HG03175 (cell line): ENCODE results near the gene L3MBTL3.
"Not testable (repeated sequence)": the region's sequence is repeated elsewhere in the genome, so short reads cannot be mapped to it uniquely, and the experiment has no call there.

Experiments used
- ATAC-seq: cut with Tn5 transposase; IDR thresholded peaks from one replicate; pipeline ENCODE4 v1.9.1; 2021; ENCODE audit warnings: mild to moderate bottlenecking, moderate library complexity; ENCODE audit not compliant: unreplicated experiment

L3MBTL3 gene

DNA sequence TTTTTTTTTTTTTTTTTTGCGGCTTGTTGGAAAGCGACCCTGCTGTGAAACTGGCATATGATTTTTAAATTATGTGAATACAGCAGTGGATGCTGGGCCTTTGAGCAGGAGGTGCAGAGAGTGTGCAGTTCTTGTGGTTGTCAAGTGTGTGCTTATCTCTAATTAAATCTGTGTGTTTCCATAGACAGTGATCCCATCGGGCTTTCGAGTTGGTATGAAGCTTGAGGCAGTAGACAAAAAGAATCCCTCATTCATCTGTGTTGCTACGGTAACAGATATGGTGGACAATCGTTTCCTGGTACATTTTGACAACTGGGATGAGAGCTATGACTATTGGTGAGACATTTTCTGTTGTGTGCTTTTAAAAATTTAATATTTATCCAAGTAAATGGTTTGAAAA, 52.4 kb downstream of the L3MBTL3 start:
- no peak for ATAC-seq

- ATAC-seq = no peak
Measured at GRCh38 chr6:130075879-130076460, 57.6 kb downstream of the L3MBTL3 start.

DNA sequence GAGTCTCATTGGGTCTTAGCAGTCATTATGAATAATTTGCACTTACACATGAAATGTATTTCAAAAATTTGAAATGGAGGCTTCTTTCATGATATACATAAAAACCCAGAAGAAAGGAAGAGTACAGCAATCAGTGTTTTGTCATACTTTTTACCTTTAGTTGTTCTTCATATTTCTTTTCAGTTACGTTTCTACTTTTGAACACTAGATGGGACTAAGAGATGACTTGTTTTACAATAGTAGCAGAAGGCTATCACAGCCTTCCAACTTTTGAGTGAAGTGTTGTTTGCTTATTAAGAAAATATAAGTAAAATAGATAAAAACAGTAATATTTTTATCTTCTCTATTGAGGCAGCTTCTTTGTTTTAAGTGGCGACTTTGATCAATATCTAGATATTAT, 58.1 kb downstream of the L3MBTL3 start:
- no peak for ATAC-seq

GRCh38 chr6:130090796-130091195, 72.4 kb downstream of the L3MBTL3 start:
- ATAC-seq = no peak

GRCh38 chr6:130093546-130093945, 75.2 kb downstream of the L3MBTL3 start:
- ATAC-seq = no peak

DNA sequence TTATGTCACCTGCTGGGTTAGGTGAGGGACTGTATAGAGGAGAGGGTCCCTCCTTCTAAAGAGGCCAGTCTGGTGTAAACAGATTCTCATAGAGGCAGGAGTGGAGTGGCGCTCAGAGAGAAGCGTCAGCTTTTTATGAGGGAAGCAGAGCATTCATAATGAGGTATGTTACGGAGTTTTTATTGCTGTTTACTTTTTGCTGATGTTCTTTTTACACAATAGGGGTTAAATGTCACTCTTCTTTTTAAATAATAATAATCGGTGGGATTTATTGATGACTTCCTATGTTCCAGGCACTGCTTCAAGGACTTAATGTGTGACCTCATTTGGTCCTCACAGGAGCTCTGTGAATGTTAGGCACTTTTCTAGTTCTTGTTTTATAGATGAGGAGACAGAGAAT, 79.9 kb downstream of the L3MBTL3 start:
- no peak for ATAC-seq

DNA sequence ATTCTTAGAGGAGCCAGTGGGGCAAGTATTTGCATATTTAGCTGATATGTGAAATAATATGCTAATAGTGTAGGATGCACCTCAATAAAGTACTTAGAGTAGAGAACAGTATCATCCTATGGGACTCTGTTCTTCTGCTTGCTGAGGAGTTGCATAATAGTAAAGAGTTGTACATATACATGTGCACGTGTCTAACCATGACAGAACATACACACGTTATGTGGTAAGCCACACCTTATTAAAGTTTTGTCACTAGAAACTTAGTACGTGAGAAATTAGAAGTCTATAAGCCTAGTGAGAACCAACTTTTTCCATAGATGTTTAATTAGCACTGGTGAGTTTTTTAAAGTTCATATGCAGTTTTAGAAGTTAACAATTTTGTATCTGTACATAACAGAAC, 80.7 kb downstream of the L3MBTL3 start:
- ATAC-seq = no peak

GRCh38 chr6:130105996-130106704, 87.8 kb downstream of the L3MBTL3 start:
- ATAC-seq = peak; percentile 92

- ATAC-seq = no peak
Measured at GRCh38 chr6:130107710-130108109, 89.3 kb downstream of the L3MBTL3 start.

DNA sequence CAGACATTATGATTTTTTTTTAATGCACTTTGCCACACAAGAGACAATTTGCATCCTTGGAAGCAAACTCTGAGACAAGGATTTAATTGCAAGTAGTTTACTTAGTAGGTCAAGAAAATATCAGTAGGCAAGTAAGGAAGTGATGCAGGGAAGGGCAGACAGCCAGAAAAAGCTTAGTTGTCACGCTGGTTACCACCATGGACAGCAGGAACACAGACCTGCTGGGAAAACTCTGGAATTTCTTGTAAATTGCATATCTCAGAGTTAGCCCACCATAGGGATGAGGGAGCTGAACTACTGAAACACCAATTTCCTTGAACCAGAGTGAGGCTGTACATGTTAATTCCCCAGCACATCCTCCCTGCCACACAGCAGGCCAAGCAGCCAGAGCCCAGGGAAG, 92.7 kb downstream of the L3MBTL3 start:
- no peak for ATAC-seq

- ATAC-seq = no peak
Measured at GRCh38 chr6:130113201-130113710, 94.9 kb downstream of the L3MBTL3 start.

DNA sequence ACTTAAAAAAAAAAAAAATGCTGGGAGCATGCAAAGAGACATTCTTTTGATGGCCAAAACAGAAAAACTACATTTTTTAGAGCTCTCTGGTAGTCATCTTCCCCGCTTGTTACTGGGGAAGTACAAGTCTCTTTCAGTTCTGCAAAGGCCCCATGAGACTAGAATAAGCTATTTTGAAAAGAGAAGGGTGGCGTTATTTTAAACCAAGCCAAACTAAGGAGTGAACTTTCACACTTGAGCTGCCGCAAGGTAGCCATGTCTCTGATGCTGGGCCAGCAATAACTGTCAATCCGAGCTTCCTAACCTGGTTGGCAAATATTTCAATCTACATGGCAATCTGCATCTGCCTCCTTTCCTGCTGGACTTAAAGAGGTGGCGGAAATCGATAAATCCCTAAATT, 96.7 kb downstream of the L3MBTL3 start:
- ATAC-seq = peak; percentile 91

- ATAC-seq = no peak
Measured at GRCh38 chr6:130116273-130116672, 97.9 kb downstream of the L3MBTL3 start.

GRCh38 chr6:130117187-130117701, 98.9 kb downstream of the L3MBTL3 start:
- not testable (repeated sequence) for ATAC-seq

- peak; percentile 43 for ATAC-seq
Measured at GRCh38 chr6:130118236-130118635, 99.9 kb downstream of the L3MBTL3 start.

DNA sequence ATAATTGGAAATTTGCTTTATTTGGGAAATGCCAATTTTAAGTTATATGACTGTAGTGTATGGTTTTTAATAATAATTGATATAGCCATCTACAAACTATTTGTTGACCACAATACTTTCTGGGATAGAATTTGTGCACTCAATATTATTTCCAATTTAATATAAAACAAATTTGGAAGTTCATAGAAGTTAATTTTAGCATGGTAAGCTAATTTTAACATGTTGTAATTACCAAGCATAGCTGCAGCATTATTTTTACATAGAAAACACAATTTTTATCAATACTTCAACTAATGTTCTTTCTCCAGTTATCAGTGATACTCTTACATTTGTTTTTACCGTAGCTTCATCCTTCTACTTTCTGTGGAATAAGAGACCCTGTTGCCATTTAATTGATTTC, 100.8 kb downstream of the L3MBTL3 start:
- ATAC-seq = no peak

- ATAC-seq = no peak
Measured at GRCh38 chr6:130120731-130121130, 102.3 kb downstream of the L3MBTL3 start.

DNA sequence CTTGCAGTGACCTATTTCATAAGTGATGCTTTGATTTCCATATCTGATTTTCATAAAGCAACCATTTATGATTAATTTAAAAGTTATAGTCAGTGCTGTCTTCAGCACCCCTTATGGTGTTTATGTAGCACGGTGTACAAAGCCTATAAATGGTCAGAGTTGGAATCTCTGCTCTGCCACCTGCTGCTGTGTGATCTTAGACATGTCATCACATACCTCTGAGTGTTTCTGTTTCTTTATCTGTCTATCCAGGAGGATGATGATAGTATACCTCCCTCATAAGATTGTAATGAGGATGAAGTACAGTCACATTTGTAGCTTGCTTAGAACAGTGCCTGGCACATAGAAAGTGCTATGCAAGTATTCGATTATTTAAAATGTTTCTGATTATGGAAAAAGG, 103.9 kb downstream of the L3MBTL3 start:
- ATAC-seq = no peak

- ATAC-seq = no peak
Measured at GRCh38 chr6:130127195-130127594, 108.8 kb downstream of the L3MBTL3 start.

DNA sequence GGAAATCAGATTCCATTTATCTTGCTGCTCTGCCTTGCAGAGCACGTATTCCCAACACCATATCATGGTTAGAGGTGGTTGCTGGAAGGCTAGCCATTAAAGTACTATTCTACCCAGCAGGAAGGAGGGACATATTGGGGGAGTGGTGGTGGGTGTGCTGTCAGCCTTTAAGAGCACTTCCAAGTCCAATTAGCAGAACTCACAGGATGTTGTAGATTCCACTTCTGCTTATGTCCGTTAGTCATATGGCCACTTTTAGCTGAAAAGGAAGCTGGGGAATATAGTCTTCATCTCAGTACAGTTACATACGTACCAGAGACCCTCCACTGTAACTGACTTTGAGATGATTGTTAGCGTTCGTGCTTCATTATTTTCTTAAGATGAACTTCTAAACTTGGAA, 109.9 kb downstream of the L3MBTL3 start:
- ATAC-seq = no peak

- ATAC-seq = no peak
Measured at GRCh38 chr6:130129762-130130246, 111.4 kb downstream of the L3MBTL3 start.

GRCh38 chr6:130132286-130132701, 113.9 kb downstream of the L3MBTL3 start:
- peak; percentile 96 for ATAC-seq
